Glomerular visceral epithelial cell (primary cell): ENCODE measurements around the gene NLGN4X.

ENCODE experiments used
- DNase-seq: peaks from one replicate; pipeline ENCODE4 v3.0.0-alpha.2; 2016; ENCODE audit errors: extremely low spot score

Gene NLGN4X

DNA sequence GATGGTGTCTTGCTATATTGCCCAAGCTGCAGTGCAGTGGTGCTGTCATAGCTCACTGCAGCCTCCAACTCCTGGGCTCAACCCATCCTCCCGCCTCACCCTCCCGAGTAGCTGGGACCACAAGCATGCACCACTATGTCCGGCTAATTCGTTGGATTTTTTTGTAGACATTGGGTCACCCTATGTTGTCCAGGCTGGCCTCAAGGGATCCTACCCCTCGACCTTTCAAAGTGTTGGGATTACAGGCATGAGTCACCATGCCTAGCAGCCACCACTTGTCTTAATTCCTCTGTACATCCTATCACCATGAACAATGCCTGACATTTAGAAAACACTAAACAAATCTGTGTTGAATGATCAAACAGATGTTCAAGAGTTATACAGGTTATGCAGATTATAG, 76.7 kb downstream of the NLGN4X start:
- no peak for DNase-seq

DNA sequence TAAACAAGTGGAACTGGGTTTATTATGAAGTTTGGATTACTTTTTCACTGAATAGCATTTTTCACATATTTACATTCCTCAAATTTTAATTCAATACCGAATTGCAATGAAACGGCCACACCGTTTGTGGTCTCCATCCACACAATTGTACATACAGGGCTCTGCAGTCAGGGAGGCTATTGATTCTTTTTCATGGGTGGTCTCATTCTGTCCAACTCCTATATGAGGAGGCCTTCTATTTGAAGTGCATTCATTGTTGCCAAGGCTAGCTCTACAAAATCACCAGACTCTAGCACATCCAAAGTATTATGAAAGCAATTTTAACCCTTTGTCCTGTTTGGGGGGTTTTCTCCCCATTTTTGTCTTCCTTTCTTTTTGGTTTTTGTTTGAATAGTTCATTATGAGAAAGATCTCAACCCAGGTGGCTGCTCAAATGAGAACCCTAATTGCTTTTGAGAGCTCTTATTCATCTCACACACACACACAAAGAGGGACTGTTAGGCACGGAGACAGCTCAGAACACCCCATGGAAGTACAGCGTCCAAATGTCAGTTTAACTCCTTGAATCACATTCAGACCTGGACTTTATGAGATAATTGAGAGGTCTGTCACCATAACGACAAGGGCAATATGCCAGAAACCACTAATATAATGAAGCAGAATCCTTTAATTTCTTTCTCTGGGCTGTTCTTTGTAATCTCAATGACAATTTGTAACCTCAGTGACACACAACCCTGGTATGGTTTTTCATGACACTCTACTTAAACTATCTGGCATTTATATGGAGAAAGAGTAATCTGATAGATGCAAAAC, 79.4 kb downstream of the NLGN4X start:
- no peak for DNase-seq

DNA sequence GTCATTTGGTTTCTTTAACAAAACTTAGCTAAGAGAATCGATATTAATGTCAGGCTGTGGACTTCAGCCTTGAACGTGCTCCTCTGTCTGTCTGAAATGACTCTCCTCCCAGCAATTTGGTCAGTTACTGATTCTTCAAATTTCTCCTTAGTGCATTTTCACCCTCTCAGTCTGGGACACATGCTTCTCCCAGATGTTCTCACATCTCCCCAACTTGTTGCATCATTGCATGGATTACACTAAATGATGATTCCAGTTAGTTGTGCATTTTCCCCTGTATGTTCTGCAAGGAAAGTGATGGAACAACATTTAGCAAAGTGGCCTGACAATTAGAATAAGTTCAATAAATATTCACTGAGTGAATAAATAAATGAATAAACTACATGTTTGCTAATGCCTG, 94.4 kb downstream of the NLGN4X start:
- DNase-seq: no peak

DNA sequence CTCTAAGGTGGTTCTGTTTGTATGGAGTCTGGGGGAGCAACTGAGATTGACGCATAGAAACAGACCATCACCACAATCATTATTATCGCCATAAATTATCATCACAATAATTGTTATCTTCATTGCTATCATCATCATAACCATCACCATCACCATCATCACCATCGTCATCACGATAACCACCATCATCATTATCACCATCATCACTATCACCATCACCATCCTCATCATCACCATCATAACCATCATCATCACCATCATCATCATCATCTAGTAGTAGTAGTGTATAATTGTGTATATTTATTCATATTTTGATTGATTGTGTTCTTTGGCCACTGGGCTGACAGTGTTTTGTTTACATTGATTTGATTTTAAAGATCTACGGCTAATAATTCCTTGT, 95.7 kb downstream of the NLGN4X start:
- no peak for DNase-seq

DNA sequence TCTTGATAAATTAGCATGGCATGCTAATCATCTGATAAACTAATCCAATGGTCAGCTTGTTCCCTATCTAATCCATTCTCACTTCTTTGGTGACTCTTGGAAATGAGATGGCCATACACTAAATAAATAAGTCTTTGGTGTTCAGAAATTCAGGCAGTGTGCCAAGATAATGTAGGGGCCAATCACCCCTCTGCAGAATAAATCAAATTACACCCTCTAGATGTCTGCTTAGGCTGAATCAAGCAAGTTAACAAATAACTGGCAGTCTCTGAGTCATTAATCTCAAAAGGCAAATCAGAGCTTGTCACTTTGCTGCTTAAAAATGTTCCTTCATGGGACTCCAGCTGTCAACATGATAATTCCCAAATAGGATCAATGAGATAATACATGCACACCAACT, 97.4 kb downstream of the NLGN4X start:
- DNase-seq: no peak

DNA sequence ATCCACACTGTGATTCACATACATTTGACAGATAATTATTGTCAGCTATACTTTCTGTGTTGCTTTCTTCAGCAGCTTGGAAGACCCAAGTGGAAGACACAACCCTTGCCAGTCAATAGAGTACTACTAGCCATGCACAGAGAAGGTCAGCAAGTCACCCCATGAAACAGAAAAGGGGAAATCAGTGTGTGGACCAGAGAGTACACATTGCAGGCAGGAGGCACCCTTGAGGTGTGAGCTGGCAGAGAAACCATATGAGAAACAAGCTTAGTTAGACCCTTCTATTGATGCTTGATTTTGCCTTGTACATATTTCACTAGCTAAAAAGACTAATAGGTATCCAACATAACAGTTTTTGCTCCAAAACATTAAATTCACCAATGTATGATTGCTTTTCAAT, 99.5 kb downstream of the NLGN4X start:
- DNase-seq: no peak

DNA sequence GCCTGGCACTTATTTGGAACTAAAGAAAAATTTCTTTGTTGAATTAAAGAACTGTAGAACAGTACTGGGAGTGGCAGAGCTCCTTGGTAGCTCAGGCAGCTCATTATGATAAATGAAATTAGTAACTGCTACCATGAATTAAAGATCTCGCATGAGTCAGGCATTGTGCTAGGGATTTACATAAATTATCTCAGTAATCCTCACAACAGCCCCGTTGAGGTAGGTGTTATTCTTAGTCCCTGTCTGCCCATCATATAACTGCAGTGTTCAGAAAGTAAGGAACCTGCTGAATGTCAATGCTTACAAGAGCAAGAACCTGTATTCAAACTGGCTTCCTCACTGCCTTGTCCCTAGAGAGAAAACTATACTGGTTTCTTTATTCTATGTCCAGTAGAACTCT, 108.3 kb downstream of the NLGN4X start:
- no peak for DNase-seq

DNA sequence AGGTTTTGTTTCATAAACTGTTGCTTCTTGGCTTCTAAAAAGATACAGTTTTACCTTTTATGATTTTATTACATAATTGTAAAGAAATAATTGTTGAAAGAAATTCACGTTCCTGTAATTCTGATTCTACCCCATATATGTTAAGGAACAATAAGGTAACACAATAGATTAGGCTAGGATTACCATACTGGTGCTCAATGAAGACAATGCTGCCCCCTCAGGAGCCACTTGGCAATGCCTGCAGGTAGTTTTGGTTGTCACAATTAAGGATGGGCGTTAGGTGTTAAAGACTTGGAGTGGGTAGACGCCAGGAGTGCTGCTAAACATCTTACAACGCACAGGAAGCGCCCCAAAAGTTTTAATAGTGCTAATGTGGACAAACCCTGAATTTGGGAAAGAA, 133.2 kb downstream of the NLGN4X start:
- DNase-seq: no peak

DNA sequence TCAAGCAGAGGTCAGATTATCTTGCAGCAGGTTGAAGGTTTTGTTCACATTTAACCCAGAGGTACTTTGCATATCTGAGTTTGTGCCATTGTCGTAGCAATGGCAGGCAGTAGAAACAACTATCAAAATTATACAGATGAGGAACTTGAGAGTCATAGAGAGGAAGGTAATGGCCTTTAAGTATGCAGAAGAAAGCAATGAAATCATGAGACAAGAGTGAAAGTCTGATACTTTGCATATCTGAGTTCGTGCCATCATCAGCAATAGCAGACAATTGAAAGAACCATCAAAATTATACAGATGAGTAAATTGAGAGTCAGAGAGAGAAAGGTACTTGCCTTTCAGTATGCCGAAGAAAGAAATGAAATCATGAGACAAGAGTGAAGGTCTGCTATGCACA, 154.1 kb downstream of the NLGN4X start:
- no peak for DNase-seq

DNA sequence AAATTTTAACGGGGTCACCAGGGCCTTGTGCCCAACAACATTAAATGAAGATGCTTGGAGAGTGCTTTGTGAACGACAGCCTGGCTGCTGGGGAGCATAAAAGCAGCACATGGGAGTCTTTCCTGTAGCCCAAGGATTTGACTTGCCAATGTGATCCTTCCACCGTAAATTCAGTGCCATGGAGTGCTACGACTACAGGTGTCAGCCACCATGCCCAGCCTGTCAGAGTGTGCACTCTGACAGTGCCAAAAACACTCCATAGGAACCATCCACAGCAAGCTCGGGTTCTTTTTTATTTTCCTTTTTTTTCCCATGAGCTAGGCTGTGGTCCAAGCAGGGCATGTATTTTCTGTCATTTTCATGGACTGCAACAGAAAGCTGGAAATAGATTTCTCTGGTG, 156.9 kb downstream of the NLGN4X start:
- DNase-seq: no peak

DNA sequence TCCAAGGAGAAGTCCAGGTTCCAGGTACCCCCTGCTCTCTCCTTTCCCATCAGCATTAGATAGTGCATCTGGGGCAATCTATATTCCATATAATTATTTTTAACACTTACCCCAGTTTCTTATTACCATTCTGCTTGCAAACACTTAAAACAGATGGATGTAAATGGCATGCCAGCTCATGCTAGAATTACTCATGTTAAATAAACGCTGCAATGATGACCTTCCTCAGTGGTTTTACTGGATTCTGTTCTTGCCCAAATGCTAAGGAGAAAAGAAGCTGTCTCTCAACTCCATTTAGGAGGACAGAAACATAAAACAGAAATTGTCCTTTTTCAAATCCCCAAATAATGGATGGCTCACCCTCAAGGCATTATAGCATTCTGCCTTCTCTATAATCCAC, 161.1 kb downstream of the NLGN4X start:
- DNase-seq: no peak

DNA sequence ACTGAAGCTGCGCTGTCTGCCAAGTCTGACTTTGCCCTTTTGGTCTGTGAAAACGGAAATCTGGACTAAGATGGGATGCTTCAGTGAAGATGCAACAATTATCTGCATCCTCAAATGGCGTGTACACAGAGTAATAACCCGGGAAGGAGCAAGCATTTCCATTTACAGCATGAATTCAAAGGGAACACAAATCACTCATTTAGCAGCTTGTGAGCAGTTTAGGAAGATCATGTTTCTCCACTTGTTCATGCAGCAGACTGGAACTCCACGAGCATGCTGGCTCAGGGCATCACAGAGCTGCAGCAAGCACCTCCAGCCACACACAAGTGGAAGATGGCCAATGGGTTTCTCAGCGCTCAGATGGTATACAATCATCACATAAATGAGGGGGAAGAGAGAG, 175.5 kb downstream of the NLGN4X start:
- no peak for DNase-seq

DNA sequence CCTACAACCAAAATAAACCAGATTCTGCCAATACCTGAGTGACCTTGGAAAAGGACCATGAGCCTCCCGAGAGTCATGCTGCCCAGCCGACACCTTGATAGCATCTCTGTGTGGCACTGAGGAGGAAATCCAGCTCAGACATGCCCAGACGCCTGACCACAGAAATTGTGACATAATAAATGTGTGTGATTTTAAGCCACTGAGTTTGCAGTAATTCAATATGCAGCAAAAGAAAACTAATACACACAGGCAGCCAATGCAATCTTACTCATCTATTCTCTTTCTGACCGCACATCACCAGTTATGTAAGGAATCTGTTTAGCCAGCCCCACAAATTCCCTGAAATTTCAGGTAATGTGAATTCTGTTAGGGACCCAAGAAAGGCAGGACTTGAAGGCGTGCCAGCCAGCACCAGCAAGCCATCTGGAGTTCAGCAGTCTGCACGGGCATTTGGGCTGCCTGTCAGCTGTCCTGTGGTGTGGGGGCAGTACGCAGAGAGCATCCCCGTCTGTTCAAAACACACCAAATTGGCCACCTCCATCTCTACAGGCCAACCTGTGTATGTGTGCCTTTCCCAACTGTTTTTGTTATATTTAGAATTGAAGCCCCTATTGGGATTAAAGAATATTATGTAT, 176.4 kb downstream of the NLGN4X start:
- DNase-seq: no peak

DNA sequence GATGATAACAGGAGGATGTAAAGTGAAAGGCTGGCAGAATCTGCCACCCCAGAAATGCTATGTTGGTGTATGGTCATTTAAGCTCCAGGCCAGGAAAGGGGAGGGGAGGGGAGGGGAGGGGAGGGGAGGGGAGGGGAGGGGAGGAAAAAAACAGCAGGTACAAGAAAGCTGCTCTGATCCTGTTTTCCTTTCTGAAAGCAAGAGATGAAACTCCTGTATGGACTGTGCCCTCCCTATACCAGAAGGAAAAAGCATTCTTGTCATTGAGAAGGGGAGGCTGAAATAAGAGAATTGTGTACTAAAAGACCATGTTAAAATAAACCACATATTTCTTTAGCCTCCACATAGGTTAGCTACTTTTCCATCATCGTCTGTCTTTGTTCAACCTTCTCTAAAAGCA, 179.5 kb downstream of the NLGN4X start:
- DNase-seq: no peak

DNA sequence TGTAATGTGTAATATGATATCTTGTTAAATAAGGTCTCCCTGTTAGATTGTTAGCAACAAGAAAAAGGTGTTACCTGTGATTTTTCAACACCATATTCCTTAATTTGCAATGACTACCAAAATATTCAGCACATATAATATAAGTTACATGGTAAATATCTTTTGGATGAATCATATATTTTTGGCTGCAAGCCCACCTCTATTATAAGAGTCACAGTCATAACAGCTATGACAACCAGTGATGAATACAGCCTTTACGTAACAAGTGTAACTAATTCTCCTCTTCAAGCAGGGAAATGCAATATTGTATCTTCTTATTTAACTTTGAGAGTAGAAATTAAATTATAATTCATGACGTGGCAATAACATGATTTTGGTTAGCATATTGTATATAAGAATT, 187.0 kb downstream of the NLGN4X start:
- DNase-seq: no peak

DNA sequence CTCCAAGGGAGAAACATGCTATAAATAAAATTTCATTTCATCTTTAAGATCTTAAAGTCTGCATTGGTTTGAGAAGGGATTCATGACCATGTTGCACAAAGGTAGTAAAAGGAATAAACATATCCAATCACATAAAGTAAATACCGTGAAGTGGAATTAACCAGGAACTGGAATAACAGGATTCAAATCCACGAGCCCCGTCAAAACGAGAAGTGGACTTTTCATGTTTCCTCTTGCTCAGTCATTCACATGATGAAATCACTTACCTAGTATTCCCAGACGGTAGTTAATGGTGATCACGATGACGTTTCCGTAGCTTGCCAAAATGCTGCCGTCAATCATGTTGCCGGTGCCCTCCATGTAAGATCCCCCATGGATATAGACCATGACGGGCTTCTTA, 199.7 kb downstream of the NLGN4X start:
- no peak for DNase-seq

DNA sequence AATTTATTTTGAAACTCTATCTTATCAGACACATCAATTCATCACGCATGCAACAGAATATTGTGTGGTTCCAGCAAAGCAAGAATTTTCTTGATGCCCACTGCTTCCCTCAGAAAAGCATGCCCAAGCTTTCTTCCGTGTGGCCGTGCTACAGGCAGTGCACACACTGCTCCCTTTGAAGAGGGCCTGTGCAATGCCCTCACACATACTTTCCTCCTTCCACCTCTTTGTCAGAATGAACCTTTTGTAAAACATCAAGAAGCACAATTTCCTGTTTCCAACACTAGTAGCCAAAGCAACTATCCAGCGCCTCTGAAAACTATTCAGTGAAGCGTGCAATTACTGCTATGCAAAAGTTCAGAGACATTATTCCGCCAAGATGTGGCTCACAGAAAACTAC, 201.7 kb downstream of the NLGN4X start:
- DNase-seq: no peak

DNA sequence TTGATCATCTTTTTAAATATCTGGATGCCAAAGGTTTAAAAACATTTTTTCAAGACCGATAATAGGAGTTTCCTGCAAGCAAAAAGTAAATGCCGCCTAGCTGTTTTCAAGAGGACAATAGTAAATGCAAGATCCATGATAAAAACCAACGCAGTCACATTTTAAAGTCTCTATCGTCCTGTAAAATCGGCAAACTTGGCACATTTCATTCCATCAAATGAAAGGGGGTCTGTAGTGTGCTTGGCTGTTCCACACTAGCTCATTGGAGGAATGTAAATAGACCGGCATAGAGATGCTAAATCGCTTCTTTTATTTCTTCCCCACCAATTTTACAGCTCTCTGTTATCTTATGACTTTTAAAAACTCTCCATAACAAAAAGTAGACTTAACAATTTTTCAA, 202.2 kb downstream of the NLGN4X start:
- no peak for DNase-seq

DNA sequence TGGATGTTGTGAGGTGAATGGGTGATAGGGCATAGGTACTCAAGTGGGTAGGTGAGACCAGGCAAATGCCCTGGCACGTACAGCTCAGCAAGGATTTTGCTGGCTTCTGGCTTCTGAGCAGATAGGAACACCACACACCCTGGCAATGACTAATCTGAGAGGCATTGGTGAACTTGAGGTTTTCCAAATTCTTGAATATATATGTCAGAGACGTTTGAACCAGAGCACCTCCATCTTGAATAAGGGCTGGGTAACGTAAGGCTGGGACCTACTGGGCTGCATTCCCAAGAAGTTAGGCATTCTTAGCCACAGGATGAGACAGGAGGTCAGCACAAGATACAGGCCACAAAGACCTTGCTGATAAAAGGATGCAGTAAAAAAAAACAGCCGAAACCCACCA, 204.5 kb downstream of the NLGN4X start:
- no peak for DNase-seq

DNA sequence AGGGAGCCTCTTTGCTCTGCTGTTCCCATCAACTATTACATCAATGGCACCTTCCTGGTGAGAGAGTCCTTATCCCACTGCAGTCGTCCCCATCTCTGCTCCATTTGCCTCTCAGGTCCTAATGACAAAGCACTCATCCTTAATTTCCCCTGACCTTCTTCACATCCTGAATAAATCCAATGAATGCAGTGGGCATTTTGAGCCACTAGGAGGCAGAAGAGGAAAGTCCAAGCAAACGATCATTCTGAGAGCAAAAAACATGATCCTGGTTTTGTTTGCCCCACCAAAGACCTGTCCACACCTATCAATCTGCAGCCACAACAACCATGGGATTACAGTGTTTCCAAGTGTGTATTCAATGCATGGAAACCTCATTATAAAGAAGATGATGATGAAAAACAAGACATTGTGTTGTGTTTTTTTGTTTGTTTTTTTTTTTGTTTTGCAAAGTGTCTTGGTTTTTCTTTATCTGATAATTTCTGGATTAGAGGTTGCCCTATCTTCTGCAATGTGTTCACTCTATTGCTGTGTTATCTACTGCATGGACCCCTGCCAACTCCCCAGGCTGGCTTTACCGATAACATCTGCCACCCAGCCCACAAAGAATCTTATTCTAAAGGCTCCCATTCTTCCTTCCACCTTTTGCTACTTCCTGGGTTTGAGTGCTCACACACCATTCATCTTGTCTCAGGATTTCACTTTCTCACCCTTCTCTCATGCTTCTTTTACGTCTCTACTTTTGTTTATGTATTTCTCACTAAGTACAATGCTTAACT, 207.2 kb downstream of the NLGN4X start:
- DNase-seq: no peak

DNA sequence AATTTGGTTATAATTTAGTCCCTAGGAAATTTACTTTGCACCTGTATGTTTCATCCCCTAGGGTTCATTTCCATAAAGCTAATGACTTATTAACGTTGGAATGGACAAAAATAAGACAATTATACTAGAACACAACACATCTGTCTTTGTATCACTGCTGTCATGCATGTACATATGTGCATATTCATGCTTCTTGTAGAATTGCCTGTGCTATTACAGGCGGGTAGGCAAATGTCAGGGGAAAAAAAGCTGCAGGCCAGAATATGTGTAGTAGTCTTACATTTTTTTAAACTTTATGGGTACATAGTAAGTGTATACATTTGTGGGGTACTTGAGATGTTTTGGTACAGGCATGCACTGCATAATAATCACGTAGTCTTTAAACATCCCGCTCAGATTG, 209.6 kb downstream of the NLGN4X start:
- no peak for DNase-seq

DNA sequence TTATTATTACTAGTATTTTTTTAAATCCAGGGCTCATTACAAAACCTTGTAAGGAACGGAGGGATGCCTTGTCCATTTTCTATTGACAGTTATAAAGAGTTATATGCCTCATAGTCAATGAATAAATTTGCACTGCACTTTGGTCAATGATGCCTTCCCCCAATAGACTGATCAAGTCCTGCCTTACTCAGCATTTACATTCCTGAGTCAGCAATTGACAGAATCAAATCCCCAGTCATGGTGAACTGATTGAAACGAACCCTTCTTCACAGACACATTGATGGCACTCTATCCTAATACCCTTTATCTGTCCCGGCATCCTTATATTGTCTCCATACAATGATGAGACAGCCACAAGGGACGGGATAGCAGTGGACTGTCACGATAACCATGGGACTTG, 213.2 kb downstream of the NLGN4X start:
- no peak for DNase-seq

DNA sequence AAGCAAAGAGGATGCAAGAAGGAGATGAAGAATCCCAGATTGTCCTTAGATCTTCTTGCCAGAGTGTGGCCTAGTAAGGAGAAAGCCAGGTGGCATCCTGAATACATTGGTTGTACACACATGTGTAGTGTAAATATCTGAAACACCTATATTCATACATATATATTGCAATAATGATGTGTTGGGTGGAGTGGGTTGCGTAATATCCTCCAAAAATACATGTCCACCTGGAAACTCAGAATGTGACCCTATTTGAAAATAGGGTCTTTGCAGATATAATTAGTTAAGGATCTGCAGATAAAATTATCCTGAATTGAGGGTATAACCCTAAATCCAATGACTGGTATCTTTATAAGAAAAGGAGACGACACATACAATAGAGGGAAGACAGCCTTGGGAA, 216.3 kb downstream of the NLGN4X start:
- DNase-seq: no peak
